ENCODE data around the gene PEPD.

- TF ChIP-seq CTCF (IDR thresholded peaks at IDR 0.05) (no peak), POLR2A (IDR thresholded peaks at IDR 0.05) (no peak)
Measured at GRCh38 chr19:33403221-33403972, 118.2 kb downstream of the PEPD start.
